ENCODE results near the gene PGK2.

Gene PGK2

GRCh38 chr6:49736017-49736508, 51.0 kb downstream of the PGK2 start:
- Histone ChIP-seq H3K4me1 (ENCODE audit: insufficient read depth, low read length) (no peaks in the 10 kb centered on the region), H3K27me3 (ENCODE audit: insufficient read depth, low read length) (no peaks in the 10 kb centered on the region), H3K9ac (ENCODE audit: low read depth, low read length) (no peak overlapping the region), H3K36me3 (ENCODE audit: insufficient read depth, low read length) (no peaks in the 10 kb centered on the region), H3K9me3 (ENCODE audit: insufficient read depth, low read depth, low read length) (no peaks in the 10 kb centered on the region), H3K4me3 (ENCODE audit: low read length) (no peak overlapping the region), H3K27ac (ENCODE audit: low read depth, low read length) (no peak overlapping the region)
- 100% methylated on average over 3 of the region's 4 CpGs for WGBS
